HepG2 (cell line): Measurements from ENCODE around the gene UBE2QL1. TPM values are rescaled to one million over a fixed set of nuclear protein-coding genes. Genes with fewer than 3 reads are reported as not detected.

Source experiments
- ATAC-seq: fragments of 200-7000 bp; cut with Tn5 transposase; 3 replicates; pipeline ENCODE4 v1.9.1; 2020; ENCODE audit warnings: mild to moderate bottlenecking, moderate library complexity
- BruUV-seq: library from RNA; stranded (reverse); fragments of 400-500 nt; replicated peaks from 2 replicates; lab custom pipeline; 2021; lab: Mats Ljungman, UMichigan
- CTCF ChIA-PET: fragments of 300-600 bp; formaldehyde crosslinking; extraction: SDS; loops from one replicate; lab custom pipeline; 2021; ENCODE audit warnings: low total read pairs, inconsistent platforms, low intra/inter-chr PET ratio; lab: Yijun Ruan, JAX
- POLR2A ChIA-PET: fragments of 350-600 bp; sonication (Branson Sonifier 250); formaldehyde crosslinking; loops from one replicate; lab custom pipeline; 2020; ENCODE audit warnings: antibody characterized with exemption, inconsistent platforms; lab: Yijun Ruan, JAX
- DNase-seq: peaks from one replicate; pipeline ENCODE4 v3.0.0-alpha.2; 2015; ENCODE audit warnings: low spot score
- FAIRE-seq: peaks from 3 replicates; lab custom pipeline; 2011; peaks lifted over from hg19 to GRCh38; lab: Jason Lieb, UNC
- H2AFZ ChIP-seq: one replicate; pipeline ENCODE4 v1.6.1; 2011; ENCODE audit warnings: low read length, inconsistent platforms
- H3K27ac ChIP-seq: fragments of 300-600 bp; 3 replicates; pipeline ENCODE4 v1.8.0; 2011; ENCODE audit warnings: mixed run types, mild to moderate bottlenecking, mixed read lengths, low read length, inconsistent platforms; ENCODE audit not compliant: insufficient read depth; ENCODE audit errors: extremely low read length
- H3K27me3 ChIP-seq, 2 experiments: fragments of 200-600 bp in 1 of 2; 2 replicates in 1 of 2; 3 replicates in 1 of 2; pipeline versions ENCODE4 v1.6.0 to v1.8.0; 2011; ENCODE audit warnings: low read length in 2 of 2, mild to moderate bottlenecking in 2 of 2, moderate library complexity in 2 of 2, inconsistent platforms in 1 of 2; ENCODE audit not compliant: insufficient read depth in 2 of 2, control insufficient read depth in 1 of 2
- H3K36me3 ChIP-seq, 2 experiments: fragments of 200-600 bp in 1 of 2; replicated peaks in 1 of 2; 2 replicates in 1 of 2; 3 replicates in 1 of 2; pipeline versions ENCODE4 v1.5.1 to v1.8.0; 2011; ENCODE audit warnings: low read length in 2 of 2, inconsistent platforms in 1 of 2; ENCODE audit not compliant: insufficient read depth in 2 of 2, control insufficient read depth in 1 of 2
- H3K4me1 ChIP-seq: 2 replicates; pipeline ENCODE4 v1.5.1; 2012; ENCODE audit warnings: low read length, inconsistent platforms; ENCODE audit not compliant: insufficient read depth
- H3K4me2 ChIP-seq: 2 replicates; pipeline ENCODE4 v1.6.0; 2011; ENCODE audit warnings: low read depth, low read length, inconsistent platforms
- H3K4me3 ChIP-seq, 3 experiments: fragments of 200-600 bp in 1 of 3; sonication (generic), shearing (Covaris generic) in 1 of 3; replicated peaks in 1 of 3; 2 replicates each; pipeline ENCODE4 v1.5.1; 2011 to 2016; ENCODE audit warnings: low read length in 3 of 3, inconsistent platforms in 2 of 3, low read depth in 2 of 3, mild to moderate bottlenecking in 2 of 3, control low read depth in 1 of 3, mixed read lengths in 1 of 3; ENCODE audit not compliant: insufficient read depth in 1 of 3
- H3K79me2 ChIP-seq: one replicate; pipeline ENCODE4 v1.6.1; 2011; ENCODE audit warnings: low read length, inconsistent platforms; ENCODE audit not compliant: insufficient read depth
- H3K9ac ChIP-seq: 2 replicates; pipeline ENCODE4 v1.6.0; 2011; ENCODE audit warnings: mild to moderate bottlenecking, low read depth, low read length, inconsistent platforms; ENCODE audit not compliant: insufficient read depth
- H3K9me3 ChIP-seq: 2 replicates; pipeline ENCODE4 v1.5.1; 2012; ENCODE audit warnings: mild to moderate bottlenecking, low read length
- H4K20me1 ChIP-seq: 2 replicates; pipeline ENCODE4 v1.6.0; 2011; ENCODE audit warnings: inconsistent platforms, mild to moderate bottlenecking, low read length, moderate library complexity; ENCODE audit not compliant: insufficient read depth
- CREB1 ChIP-seq, 2 experiments: fragments of 450-650 bp in 1 of 2; IDR thresholded peaks; 2 replicates each; pipeline ENCODE4 v1.6.1; 2016 to 2017; ENCODE audit warnings: control low read depth in 1 of 2, mild to moderate bottlenecking in 1 of 2, missing compliant biosample characterization in 1 of 2, missing genetic modification characterization in 1 of 2
- SOX13 ChIP-seq, 3 experiments: fragments of 450-650 bp in 1 of 3; sonication (generic) in 1 of 3; formaldehyde crosslinking in 1 of 3; IDR thresholded peaks in 2 of 3; conservative IDR thresholded peaks in 1 of 3; 2 replicates each; pipeline versions ENCODE4 v1.5.0 to v1.6.1; 2016 to 2020; ENCODE audit warnings: antibody characterized with exemption in 1 of 3, mild to moderate bottlenecking in 1 of 3, missing compliant biosample characterization in 1 of 3, missing genetic modification reagents in 1 of 3, moderate library complexity in 1 of 3
- WGBS: methylation state at CpG from one replicate; pipeline ENCODE4 v1.1.6; 2017; ENCODE audit warnings: low lambda C conversion rate; 5-methylcytosine and 5-hydroxymethylcytosine counted together
- in situ Hi-C: cut with HindIII; loops from 2 replicates; pipeline ENCODE4 v1.10.0; 2017; ENCODE audit warnings: low pct_unique_long_range_greater_than_20kb; ENCODE audit not compliant: extremely low pct_ligation_motif_present
- intact Hi-C: fragments of 100-400 bp; cut with micrococcal nuclease; formaldehyde crosslinking; loops from one replicate; pipeline ENCODE4 v1.10.0; 2022; ENCODE audit not compliant: unreplicated experiment
- polyA plus RNA-seq, 8 experiments: library from polyadenylated mRNA; depleted of rRNA in 3 of 8; stranded (reverse) in 7 of 8; unstranded in 1 of 8; fragments of >200 nt; fragmentation: Illumina TruSeq in 4 of 8; extraction: Trizol in 4 of 8; gene quantifications; 2 replicates each; pipeline versions ENCODE4 v1.2.1 to v1.2.3, GENCODE V29; 2011 to 2016; ENCODE audit warnings: low read depth in 4 of 8, missing spikeins in 1 of 8, mixed read lengths in 1 of 8; ENCODE audit not compliant: insufficient read depth in 1 of 8
- total RNA-seq, 5 experiments: library from RNA; depleted of rRNA; stranded (reverse); fragments of >200 nt; fragmentation: Illumina TruSeq; extraction: Trizol; gene quantifications; 2 replicates each; pipeline ENCODE4 v1.2.3, GENCODE V29; 2016; ENCODE audit warnings: low read depth in 1 of 5
- TF ChIP-seq, protein P1 (sequence below): IDR thresholded peaks from 2 replicates; pipeline ENCODE4 v1.6.1; 2016
- TF ChIP-seq, protein P2 (sequence below): sonication (generic); formaldehyde crosslinking; IDR thresholded peaks from 2 replicates; pipeline ENCODE4 v1.4.0; 2020; ENCODE audit warnings: missing genetic modification reagents, borderline replicate concordance

Gene UBE2QL1
- total and polyA plus RNA-seq, 2 of the 13 experiments (the other 11 are each of a cell fraction or from before 2014, with no cell fraction given) = not detected

DNA sequence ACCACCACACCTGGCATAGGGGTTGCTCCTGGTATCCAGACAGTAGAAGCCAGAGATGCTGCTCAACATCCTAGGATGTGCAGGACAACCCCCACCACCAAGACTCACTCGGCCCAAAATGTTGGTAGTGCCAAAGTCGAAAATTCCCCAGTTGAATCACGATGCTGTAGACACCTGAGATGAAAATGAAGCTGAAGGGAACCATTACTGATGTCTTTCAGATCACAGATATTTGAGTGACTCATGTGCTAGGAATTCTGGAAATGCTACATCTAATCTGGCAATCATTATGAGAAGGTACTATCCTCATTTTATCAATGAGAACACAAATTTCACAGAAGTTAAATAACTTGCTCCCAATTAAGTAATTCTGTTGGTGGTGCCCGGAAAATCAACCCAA lies 21.0 kb upstream of the UBE2QL1 start (continued):
- TF ChIP-seq, protein P1, sequence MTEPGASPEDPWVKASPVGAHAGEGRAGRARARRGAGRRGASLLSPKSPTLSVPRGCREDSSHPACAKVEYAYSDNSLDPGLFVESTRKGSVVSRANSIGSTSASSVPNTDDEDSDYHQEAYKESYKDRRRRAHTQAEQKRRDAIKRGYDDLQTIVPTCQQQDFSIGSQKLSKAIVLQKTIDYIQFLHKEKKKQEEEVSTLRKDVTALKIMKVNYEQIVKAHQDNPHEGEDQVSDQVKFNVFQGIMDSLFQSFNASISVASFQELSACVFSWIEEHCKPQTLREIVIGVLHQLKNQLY (CRISPR knock-in tag) = no peak
- TF ChIP-seq SOX13 (IDR thresholded peaks at IDR 0.05) (no peak), SOX13 (CRISPR knock-in tag; conservative IDR thresholded peaks at IDR 0.05 in 1 of 2, IDR thresholded peaks at IDR 0.05 in 1 of 2) (no peak)

DNA sequence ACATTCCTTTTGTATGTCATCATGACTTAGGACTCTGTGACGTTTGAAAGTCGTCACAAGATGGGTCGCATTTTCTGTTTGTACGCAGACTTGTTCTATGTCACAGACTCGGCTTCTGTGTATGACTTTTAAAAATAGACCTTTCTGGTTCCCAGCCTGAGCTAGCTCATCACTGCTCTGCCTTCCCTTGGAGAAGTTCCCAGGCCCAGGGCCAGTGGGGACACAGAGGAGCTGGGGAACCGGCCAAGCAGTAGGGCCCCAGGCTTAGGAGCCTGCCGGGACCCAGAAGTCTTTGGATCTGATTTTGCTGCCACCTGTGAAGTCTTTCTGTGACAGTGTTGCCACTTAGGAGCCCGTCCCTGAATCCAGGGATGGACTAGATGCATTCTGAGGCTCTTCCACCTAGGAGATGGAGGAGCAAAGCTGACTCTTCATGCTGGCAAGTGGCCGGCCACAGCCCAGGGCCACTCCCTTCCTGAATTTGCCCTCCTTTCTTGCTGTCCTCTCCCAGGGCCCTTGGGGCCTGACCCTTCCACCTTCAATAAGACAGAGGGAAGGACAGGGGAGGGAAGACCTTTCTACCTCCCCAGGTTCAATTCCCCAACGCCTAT lies 18.1 kb upstream of the UBE2QL1 start:
- no TSS peak for BruUV-seq
- H2AFZ ChIP-seq = no peak overlapping the region
- TF ChIP-seq CREB1 (IDR thresholded peaks at IDR 0.05) (peak; percentile 47; the same call in 1 of the 2 replicates), CREB1 (CRISPR knock-in tag; IDR thresholded peaks at IDR 0.05) (no peak)
- TF ChIP-seq, protein P2, sequence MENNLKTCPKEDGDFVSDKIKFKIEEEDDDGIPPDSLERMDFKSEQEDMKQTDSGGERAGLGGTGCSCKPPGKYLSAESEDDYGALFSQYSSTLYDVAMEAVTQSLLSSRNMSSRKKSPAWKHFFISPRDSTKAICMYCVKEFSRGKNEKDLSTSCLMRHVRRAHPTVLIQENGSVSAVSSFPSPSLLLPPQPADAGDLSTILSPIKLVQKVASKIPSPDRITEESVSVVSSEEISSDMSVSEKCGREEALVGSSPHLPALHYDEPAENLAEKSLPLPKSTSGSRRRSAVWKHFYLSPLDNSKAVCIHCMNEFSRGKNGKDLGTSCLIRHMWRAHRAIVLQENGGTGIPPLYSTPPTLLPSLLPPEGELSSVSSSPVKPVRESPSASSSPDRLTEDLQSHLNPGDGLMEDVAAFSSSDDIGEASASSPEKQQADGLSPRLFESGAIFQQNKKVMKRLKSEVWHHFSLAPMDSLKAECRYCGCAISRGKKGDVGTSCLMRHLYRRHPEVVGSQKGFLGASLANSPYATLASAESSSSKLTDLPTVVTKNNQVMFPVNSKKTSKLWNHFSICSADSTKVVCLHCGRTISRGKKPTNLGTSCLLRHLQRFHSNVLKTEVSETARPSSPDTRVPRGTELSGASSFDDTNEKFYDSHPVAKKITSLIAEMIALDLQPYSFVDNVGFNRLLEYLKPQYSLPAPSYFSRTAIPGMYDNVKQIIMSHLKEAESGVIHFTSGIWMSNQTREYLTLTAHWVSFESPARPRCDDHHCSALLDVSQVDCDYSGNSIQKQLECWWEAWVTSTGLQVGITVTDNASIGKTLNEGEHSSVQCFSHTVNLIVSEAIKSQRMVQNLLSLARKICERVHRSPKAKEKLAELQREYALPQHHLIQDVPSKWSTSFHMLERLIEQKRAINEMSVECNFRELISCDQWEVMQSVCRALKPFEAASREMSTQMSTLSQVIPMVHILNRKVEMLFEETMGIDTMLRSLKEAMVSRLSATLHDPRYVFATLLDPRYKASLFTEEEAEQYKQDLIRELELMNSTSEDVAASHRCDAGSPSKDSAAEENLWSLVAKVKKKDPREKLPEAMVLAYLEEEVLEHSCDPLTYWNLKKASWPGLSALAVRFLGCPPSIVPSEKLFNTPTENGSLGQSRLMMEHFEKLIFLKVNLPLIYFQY (CRISPR knock-in tag) = no peak
- 27% methylated on average over 9 of the region's 10 CpGs for WGBS
- H3K9me3 ChIP-seq = no peaks in the 10 kb centered on the region
- no peaks in the 10 kb centered on the region for H3K79me2 ChIP-seq
- H3K9ac ChIP-seq = no peak overlapping the region
- CTCF ChIA-PET = no interaction called here
- H3K36me3 ChIP-seq = no peaks in the 10 kb centered on the region
- ATAC-seq (no peak), DNase-seq (no peak), FAIRE-seq (no peak)
- in situ Hi-C loops = loop anchor here (10.0 kb wide), 1 partner anchor 936 kb away; no protein-coding TSS in a partner anchor
- H3K4me1 ChIP-seq = no peaks in the 10 kb centered on the region
- H3K4me2 ChIP-seq = no peak overlapping the region
- 0 out of 2 replicates have a peak, but pooled peaks cover 2% of the 10 kb centered on the region for H4K20me1 ChIP-seq
- H3K27me3 ChIP-seq = peaks cover 3 to 10% of the 10 kb centered on the region in 2 experiments; a peak in 4 of 5 replicates
- POLR2A ChIA-PET = no interaction called here
- no peak overlapping the region for H3K4me3 ChIP-seq
- no peak overlapping the region for H3K27ac ChIP-seq
- intact Hi-C loops = loop anchor here (10.0 kb wide), 1 partner anchor 546 kb away; no protein-coding TSS in a partner anchor
